Transverse colon (tissue), 4 donors: ENCODE measurements around the gene TACC2.

ENCODE experiments used
- POLR2A ChIP-seq: fragments of 450-650 bp; IDR thresholded peaks from one replicate; pipeline ENCODE4 v1.6.1; 2016; ENCODE audit warnings: antibody characterized with exemption, mild to moderate bottlenecking, moderate library complexity
- POLR2AphosphoS5 ChIP-seq, 3 donors: sonication (generic); formaldehyde crosslinking; IDR thresholded peaks; one replicate each; pipeline ENCODE4 v1.6.1; 2016; ENCODE audit warnings: antibody characterized with exemption in 3 of 3
- TF ChIP-seq, protein P1 (sequence below), 5 experiments: fragments of 200-600 bp in 3 of 5; fragments of 450-650 bp in 2 of 5; sonication (generic) in 3 of 5; IDR thresholded peaks; 1 replicate in 2 of 5; 2 replicates in 3 of 5; pipeline ENCODE4 v1.5.1; 2016 to 2017; ENCODE audit warnings: antibody characterized with exemption in 5 of 5, inconsistent platforms in 3 of 5, mild to moderate bottlenecking in 2 of 5, moderate library complexity in 1 of 5

DNA sequence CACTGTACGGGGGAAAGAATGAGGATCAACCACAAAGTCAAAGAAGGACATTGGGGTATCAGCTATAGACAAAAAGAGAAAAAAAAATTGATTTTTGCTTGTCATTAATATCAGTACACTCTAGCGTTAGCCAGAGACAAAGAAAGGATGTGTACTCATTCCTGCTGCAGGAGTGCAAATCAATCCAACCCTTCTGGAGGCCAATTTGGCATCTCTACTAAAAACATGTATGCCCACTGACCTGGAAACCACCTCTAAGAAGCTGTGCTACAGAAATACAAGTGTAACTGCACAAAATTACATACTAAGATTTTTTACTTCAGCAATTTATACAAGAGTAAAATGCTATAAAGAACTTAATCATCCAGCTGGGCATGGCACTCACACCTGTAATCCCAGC is 27.5 kb upstream of the TACC2 start:
- TF ChIP-seq, protein P1, sequence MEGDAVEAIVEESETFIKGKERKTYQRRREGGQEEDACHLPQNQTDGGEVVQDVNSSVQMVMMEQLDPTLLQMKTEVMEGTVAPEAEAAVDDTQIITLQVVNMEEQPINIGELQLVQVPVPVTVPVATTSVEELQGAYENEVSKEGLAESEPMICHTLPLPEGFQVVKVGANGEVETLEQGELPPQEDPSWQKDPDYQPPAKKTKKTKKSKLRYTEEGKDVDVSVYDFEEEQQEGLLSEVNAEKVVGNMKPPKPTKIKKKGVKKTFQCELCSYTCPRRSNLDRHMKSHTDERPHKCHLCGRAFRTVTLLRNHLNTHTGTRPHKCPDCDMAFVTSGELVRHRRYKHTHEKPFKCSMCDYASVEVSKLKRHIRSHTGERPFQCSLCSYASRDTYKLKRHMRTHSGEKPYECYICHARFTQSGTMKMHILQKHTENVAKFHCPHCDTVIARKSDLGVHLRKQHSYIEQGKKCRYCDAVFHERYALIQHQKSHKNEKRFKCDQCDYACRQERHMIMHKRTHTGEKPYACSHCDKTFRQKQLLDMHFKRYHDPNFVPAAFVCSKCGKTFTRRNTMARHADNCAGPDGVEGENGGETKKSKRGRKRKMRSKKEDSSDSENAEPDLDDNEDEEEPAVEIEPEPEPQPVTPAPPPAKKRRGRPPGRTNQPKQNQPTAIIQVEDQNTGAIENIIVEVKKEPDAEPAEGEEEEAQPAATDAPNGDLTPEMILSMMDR (IDR thresholded peaks at IDR 0.05) = no peak
- TF ChIP-seq POLR2AphosphoS5 (IDR thresholded peaks at IDR 0.05) = no peak
- TF ChIP-seq POLR2A = no peak
